K562 (cell line): ENCODE results near the gene BICC1. TPM values are rescaled to one million over a fixed set of nuclear protein-coding genes. Genes with fewer than 3 reads are reported as not detected.

Source experiments
- ATAC-seq: fragments of 200-7000 bp; cut with Tn5 transposase; 3 replicates; pipeline ENCODE4 v1.9.1; 2020; ENCODE audit warnings: moderate library complexity
- BruUV-seq: library from RNA; stranded (reverse); fragments of 400-500 nt; replicated peaks from 2 replicates; lab custom pipeline; 2021; lab: Mats Ljungman, UMichigan
- CTCF ChIA-PET: fragments of 300-600 bp; formaldehyde crosslinking; extraction: SDS; loops from one replicate; lab custom pipeline; 2021; ENCODE audit warnings: low intra/inter-chr PET ratio; lab: Yijun Ruan, JAX
- POLR2A ChIA-PET: fragments of 300-600, 350-650 bp; sonication (Branson Sonifier 250); formaldehyde crosslinking; extraction: SDS; loops from one replicate; lab custom pipeline; 2021; ENCODE audit warnings: antibody characterized with exemption, inconsistent platforms; lab: Yijun Ruan, JAX
- DNase-seq, 4 experiments: peaks; one replicate each; pipeline versions ENCODE4 v3.0.0 to v3.0.0-alpha.2; 2011 to 2018; ENCODE audit warnings: low spot score in 3 of 4, mixed read lengths in 3 of 4; ENCODE audit errors: extremely low read depth in 1 of 4
- FAIRE-seq: peaks from 2 replicates; lab custom pipeline; 2011; peaks lifted over from hg19 to GRCh38; lab: Jason Lieb, UNC
- H2AFZ ChIP-seq: 2 replicates; pipeline ENCODE4 v1.6.0; 2011; ENCODE audit warnings: low read depth, low read length, control low read depth, inconsistent platforms
- H3K27ac ChIP-seq: fragments of 200-600 bp; 3 replicates; pipeline ENCODE4 v1.8.0; 2011; ENCODE audit warnings: low read depth, mild to moderate bottlenecking, control low read depth, inconsistent platforms, low read length, moderate library complexity, mixed read lengths; ENCODE audit errors: extremely low read depth
- H3K27me3 ChIP-seq, 2 experiments: fragments of 300-600 bp in 1 of 2; 2 replicates in 1 of 2; 3 replicates in 1 of 2; pipeline versions ENCODE4 v1.6.0 to v1.8.0; 2011; ENCODE audit warnings: inconsistent platforms in 2 of 2, low read length in 2 of 2, mild to moderate bottlenecking in 1 of 2, mixed read lengths in 1 of 2, moderate library complexity in 1 of 2; ENCODE audit not compliant: control insufficient read depth in 2 of 2, insufficient read depth in 2 of 2
- H3K36me3 ChIP-seq: fragments of 300-600 bp; 3 replicates; pipeline ENCODE4 v1.8.0; 2011; ENCODE audit warnings: mild to moderate bottlenecking, low read length, inconsistent platforms; ENCODE audit not compliant: control insufficient read depth, insufficient read depth
- H3K4me1 ChIP-seq, 2 experiments: fragments of 200-600 bp in 1 of 2; replicated peaks in 1 of 2; 2 replicates in 1 of 2; 3 replicates in 1 of 2; pipeline versions ENCODE4 v1.5.1 to v1.8.0; 2011; ENCODE audit warnings: inconsistent platforms in 2 of 2, low read length in 2 of 2, mild to moderate bottlenecking in 1 of 2, mixed read lengths in 1 of 2, moderate library complexity in 1 of 2; ENCODE audit not compliant: control insufficient read depth in 2 of 2, insufficient read depth in 2 of 2
- H3K4me2 ChIP-seq: 2 replicates; pipeline ENCODE4 v1.6.1; 2011; ENCODE audit warnings: low read length, control low read depth, inconsistent platforms, mixed read lengths; ENCODE audit not compliant: insufficient read depth
- H3K4me3 ChIP-seq: fragments of 200-600 bp; sonication (generic), shearing (Covaris generic); 2 replicates; pipeline ENCODE4 v1.5.1; 2016; ENCODE audit warnings: control low read depth, inconsistent platforms
- H3K79me2 ChIP-seq: fragments of 200-600 bp; 3 replicates; pipeline ENCODE4 v1.8.0; 2011; ENCODE audit warnings: low read length, inconsistent platforms; ENCODE audit not compliant: control insufficient read depth, insufficient read depth
- H3K9ac ChIP-seq, 2 experiments: 2 replicates each; pipeline versions ENCODE4 v1.6.0 to v1.6.1; 2011; ENCODE audit warnings: low read depth in 2 of 2, low read length in 2 of 2, control low read depth in 1 of 2, inconsistent platforms in 1 of 2, mild to moderate bottlenecking in 1 of 2, mixed read lengths in 1 of 2; ENCODE audit not compliant: insufficient read depth in 1 of 2
- H3K9me1 ChIP-seq: one replicate; pipeline ENCODE4 v1.6.0; 2011; ENCODE audit warnings: inconsistent platforms, mild to moderate bottlenecking, low read length, moderate library complexity; ENCODE audit not compliant: control insufficient read depth, insufficient read depth
- H3K9me3 ChIP-seq: replicated peaks from 2 replicates; pipeline ENCODE4 v1.5.1; 2011; ENCODE audit warnings: low read depth, low read length, inconsistent platforms; ENCODE audit not compliant: control insufficient read depth, insufficient read depth
- H4K20me1 ChIP-seq: replicated peaks from 2 replicates; pipeline ENCODE4 v1.6.1; 2011; ENCODE audit warnings: low read length, inconsistent platforms, mixed read lengths; ENCODE audit not compliant: control insufficient read depth, insufficient read depth
- NFIC ChIP-seq: fragments of 450-650 bp; IDR thresholded peaks from 2 replicates; pipeline ENCODE4 v1.6.1; 2017; ENCODE audit warnings: mild to moderate bottlenecking, inconsistent platforms
- NR1H2 ChIP-seq: sonication (generic); formaldehyde crosslinking; IDR thresholded peaks from 2 replicates; pipeline ENCODE4 v1.4.0; 2020; ENCODE audit warnings: mild to moderate bottlenecking, missing genetic modification reagents
- PYGO2 ChIP-seq: fragments of 450-650 bp; IDR thresholded peaks from 2 replicates; pipeline ENCODE4 v1.6.1; 2016; ENCODE audit warnings: mild to moderate bottlenecking, missing genetic modification characterization, moderate library complexity, missing compliant biosample characterization
- RBM15 ChIP-seq: fragments of 200-400 bp; formaldehyde crosslinking; IDR thresholded peaks from 2 replicates; pipeline ENCODE4 v1.6.1; 2018; ENCODE audit warnings: mild to moderate bottlenecking, low read length, moderate library complexity; ENCODE audit not compliant: insufficient read depth
- RHOXF2B ChIP-seq: fragments of 250-450 bp; sonication (Bioruptor Pico); conservative IDR thresholded peaks from 2 replicates; pipeline ENCODE4 v1.5.1; 2021
- SMC3 ChIP-seq: conservative IDR thresholded peaks from 2 replicates; pipeline ENCODE4 v1.6.1; 2011; ENCODE audit warnings: low read depth, low read length, improper control_type of control experiment; ENCODE audit not compliant: insufficient read depth
- TFAM ChIP-seq: fragments of 250-450 bp; sonication (Bioruptor Pico); conservative IDR thresholded peaks from 2 replicates; pipeline ENCODE4 v1.5.0; 2021; ENCODE audit warnings: mild to moderate bottlenecking, moderate library complexity
- TSC22D4 ChIP-seq: fragments of 450-650 bp; IDR thresholded peaks from 2 replicates; pipeline ENCODE4 v1.6.1; 2016; ENCODE audit warnings: missing genetic modification characterization, missing biosample characterization, control low read depth
- ZNF143 ChIP-seq: sonication (generic); formaldehyde crosslinking; IDR thresholded peaks from 2 replicates; pipeline ENCODE4 v1.9.0; 2022; ENCODE audit warnings: mild to moderate bottlenecking, missing genetic modification reagents
- ZNF707 ChIP-seq: fragments of 250-450 bp; sonication (Bioruptor Pico); conservative IDR thresholded peaks from 2 replicates; pipeline ENCODE4 v1.8.0; 2022; ENCODE audit warnings: inconsistent platforms, mild to moderate bottlenecking, moderate library complexity
- ZNF778 ChIP-seq: fragments of 450-650 bp; formaldehyde crosslinking; IDR thresholded peaks from 2 replicates; pipeline ENCODE4 v1.4.0; 2020; ENCODE audit warnings: mild to moderate bottlenecking, moderate library complexity
- WGBS: fragments of 100-300 bp; shearing (Covaris generic); methylation state at CpG from one replicate; pipeline ENCODE4 v1.1.6; 2016; ENCODE audit warnings: low coverage, mixed read lengths; ENCODE audit not compliant: insufficient coverage; ENCODE audit errors: missing lambda C conversion rate; 5-methylcytosine and 5-hydroxymethylcytosine counted together
- in situ Hi-C: fragments of 300-500 bp; cut with MboI; formaldehyde crosslinking; loops from 4 replicates; pipeline ENCODE4 v1.15.0; 2018; ENCODE audit warnings: inconsistent platforms, mixed read lengths
- intact Hi-C: fragments of 100-400 bp; cut with micrococcal nuclease; formaldehyde crosslinking; loops from 2 replicates; pipeline ENCODE4 v1.14.2; 2022
- polyA plus RNA-seq, 8 experiments: library from polyadenylated mRNA; depleted of rRNA in 4 of 8; stranded (reverse) in 5 of 8; unstranded in 3 of 8; fragments of >200 nt; fragmentation: Nextera tagmentation in 2 of 8; fragmentation: Illumina TruSeq in 1 of 8; extraction: Ambion mirVana in 2 of 8; extraction: Trizol in 1 of 8; gene quantifications; 2 replicates each; pipeline versions ENCODE4 v1.2.1 to v1.2.3, GENCODE V29; 2011 to 2014; ENCODE audit warnings: inconsistent platforms in 1 of 8, missing spikeins in 1 of 8
- total RNA-seq, 7 experiments: library from RNA; depleted of rRNA in 6 of 7; stranded (reverse); fragments of >200 nt in 6 of 7; fragmentation: Illumina TruSeq in 2 of 7; extraction: Trizol in 2 of 7; gene quantifications; 2 replicates each; pipeline versions ENCODE4 v1.2.1 to v1.2.3, GENCODE V29; 2011 to 2021; ENCODE audit warnings: low replicate concordance in 1 of 7
- TF ChIP-seq, protein P1 (sequence below): IDR thresholded peaks from 2 replicates; pipeline ENCODE4 v1.6.1; 2011; ENCODE audit warnings: borderline replicate concordance, low read depth, mild to moderate bottlenecking, moderate library complexity, low read length; ENCODE audit not compliant: insufficient read depth, poor library complexity, severe bottlenecking

BICC1 gene
- total and polyA plus RNA-seq, 9 of the 15 experiments (the other 6 are each of a cell fraction or from before 2014, with no cell fraction given) = not detected

DNA sequence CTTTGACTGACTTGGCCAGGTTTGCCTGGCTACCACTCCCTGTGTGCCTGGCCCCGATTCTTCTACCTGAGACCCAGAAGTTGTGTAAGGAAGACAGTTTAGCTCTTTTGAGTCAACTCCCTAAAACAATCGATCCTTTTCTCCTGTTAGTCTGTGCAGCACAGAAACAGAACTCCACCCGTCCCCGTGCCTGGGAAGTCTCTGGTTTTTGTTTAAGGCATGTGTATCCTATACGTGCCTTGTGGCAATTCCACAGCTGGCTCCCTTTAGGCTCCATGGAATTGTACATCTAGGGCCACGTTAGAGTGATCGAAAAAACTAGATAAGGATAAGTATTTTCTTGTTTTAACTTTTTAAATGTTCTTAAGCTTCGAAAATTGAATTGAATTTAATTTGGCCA is 131.6 kb downstream of the BICC1 start:
- Histone ChIP-seq H3K4me1 (no peaks in the 10 kb centered on the region), H2AFZ (no peak overlapping the region), H3K9me1 (no peaks in the 10 kb centered on the region), H3K4me2 (no peak overlapping the region), H3K79me2 (no peaks in the 10 kb centered on the region), H4K20me1 (no peaks in the 10 kb centered on the region), H3K27ac (no peak overlapping the region), H3K36me3 (no peaks in the 10 kb centered on the region), H3K27me3 (no peaks in the 10 kb centered on the region), H3K9me3 (no peaks in the 10 kb centered on the region)
- WGBS = 4% methylated on average over 8 of the region's 8 CpGs
- in situ Hi-C loops = no loop called here
- no peak for DNase-seq
- POLR2A ChIA-PET = interaction anchor here (0.7 kb wide), 1 partner anchor 24 kb away, joined by 3 read pairs; no protein-coding TSS in a partner anchor
- ATAC-seq = no peak
- CTCF ChIA-PET = no interaction called here
- intact Hi-C loops = no loop called here
- no TSS peak for BruUV-seq
- FAIRE-seq = no peak
- TF ChIP-seq ZNF143 (CRISPR knock-in tag) = no peak
- TF ChIP-seq PYGO2 (tag) = no peak
- TF ChIP-seq RHOXF2B (CRISPR knock-in tag) = no peak
- TF ChIP-seq SMC3 = no peak
- TF ChIP-seq TFAM (CRISPR knock-in tag) = no peak
- TF ChIP-seq, all 486 proteins: peak for 0
- Histone ChIP-seq H3K4me3 (no peak overlapping the region), H3K9ac (no peak overlapping the region)

DNA sequence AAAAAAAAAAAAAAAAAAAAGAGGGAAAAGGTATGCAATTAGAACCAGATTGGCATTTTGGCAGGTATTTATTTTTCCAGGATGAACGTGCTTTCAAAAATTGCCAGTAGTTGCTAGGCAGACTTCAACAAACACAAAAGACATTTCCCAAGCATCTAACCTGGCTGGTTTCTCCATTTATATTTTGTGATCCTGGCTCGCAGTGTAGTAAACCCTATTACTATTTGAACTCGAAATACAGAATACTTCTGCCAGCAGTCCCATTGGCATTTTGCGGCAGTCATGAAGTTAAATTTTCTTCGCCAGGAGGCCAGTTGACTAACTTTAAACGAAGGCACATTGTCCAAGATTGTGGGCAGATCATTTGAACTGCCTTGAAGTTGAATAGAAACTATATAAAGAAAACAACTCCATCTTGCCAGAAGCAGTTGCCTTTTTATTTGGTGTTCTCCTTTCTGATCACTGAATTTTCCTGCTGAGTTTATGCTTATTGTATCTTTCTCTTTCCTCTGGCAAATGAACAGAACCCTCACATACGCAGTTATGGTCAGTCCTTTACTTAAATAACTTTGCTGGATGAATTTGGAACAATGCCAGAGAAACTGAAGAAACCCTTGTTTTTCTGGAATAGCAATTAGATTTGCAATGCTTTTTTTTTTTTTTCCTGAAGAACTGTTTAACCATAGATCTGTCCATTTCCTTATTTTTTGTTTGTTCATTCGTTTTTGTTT is 132.9 kb downstream of the BICC1 start:
- no peaks in the 10 kb centered on the region for H3K36me3 ChIP-seq
- no peak overlapping the region for H3K4me2 ChIP-seq
- no TSS peak for BruUV-seq
- H3K9me1 ChIP-seq = no peaks in the 10 kb centered on the region
- in situ Hi-C loops (no loop called here), intact Hi-C loops (no loop called here)
- 3% methylated on average over 8 of the region's 8 CpGs for WGBS
- no peak overlapping the region for H2AFZ ChIP-seq
- no peak for DNase-seq
- H3K9ac ChIP-seq = no peak overlapping the region
- H3K27me3 ChIP-seq = no peaks in the 10 kb centered on the region
- TF ChIP-seq NR1H2 (CRISPR knock-in tag) (no peak), TSC22D4 (tag) (no peak), ZNF707 (CRISPR knock-in tag) (no peak), ZNF778 (no peak), RBM15 (no peak), NFIC (peak; percentile 69)
- TF ChIP-seq, protein P1, sequence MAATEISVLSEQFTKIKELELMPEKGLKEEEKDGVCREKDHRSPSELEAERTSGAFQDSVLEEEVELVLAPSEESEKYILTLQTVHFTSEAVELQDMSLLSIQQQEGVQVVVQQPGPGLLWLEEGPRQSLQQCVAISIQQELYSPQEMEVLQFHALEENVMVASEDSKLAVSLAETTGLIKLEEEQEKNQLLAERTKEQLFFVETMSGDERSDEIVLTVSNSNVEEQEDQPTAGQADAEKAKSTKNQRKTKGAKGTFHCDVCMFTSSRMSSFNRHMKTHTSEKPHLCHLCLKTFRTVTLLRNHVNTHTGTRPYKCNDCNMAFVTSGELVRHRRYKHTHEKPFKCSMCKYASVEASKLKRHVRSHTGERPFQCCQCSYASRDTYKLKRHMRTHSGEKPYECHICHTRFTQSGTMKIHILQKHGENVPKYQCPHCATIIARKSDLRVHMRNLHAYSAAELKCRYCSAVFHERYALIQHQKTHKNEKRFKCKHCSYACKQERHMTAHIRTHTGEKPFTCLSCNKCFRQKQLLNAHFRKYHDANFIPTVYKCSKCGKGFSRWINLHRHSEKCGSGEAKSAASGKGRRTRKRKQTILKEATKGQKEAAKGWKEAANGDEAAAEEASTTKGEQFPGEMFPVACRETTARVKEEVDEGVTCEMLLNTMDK = no peak
- H3K27ac ChIP-seq = no peak overlapping the region
- ChIA-PET CTCF (no interaction called here), POLR2A (no interaction called here)
- no peak overlapping the region for H3K4me3 ChIP-seq
- peak; percentile 51 for FAIRE-seq
- no peak for ATAC-seq
- no peaks in the 10 kb centered on the region for H3K9me3 ChIP-seq
- H3K79me2 ChIP-seq = no peaks in the 10 kb centered on the region
- no peaks in the 10 kb centered on the region for H4K20me1 ChIP-seq
- H3K4me1 ChIP-seq = no peaks in the 10 kb centered on the region
